PC-3 (cell line): Measurements from ENCODE around the gene DLG4.

ENCODE experiments used
- EZH2 ChIP-seq: fragments of 300-600 bp; sonication (generic); IDR thresholded peaks from one replicate; pipeline ENCODE4 v1.6.1; 2017; ENCODE audit warnings: antibody characterized with exemption, mild to moderate bottlenecking, low read length; ENCODE audit not compliant: unreplicated experiment
- EZH2phosphoT487 ChIP-seq: fragments of 300-600 bp; sonication (generic); IDR thresholded peaks from 2 replicates; pipeline ENCODE4 v1.6.1; 2018; ENCODE audit warnings: mild to moderate bottlenecking, antibody characterized with exemption, low read length, borderline replicate concordance
- TF ChIP-seq, protein P1 (sequence below): fragments of 300-600 bp; sonication (generic); conservative IDR thresholded peaks from 2 replicates; pipeline ENCODE4 v1.5.1; 2017; ENCODE audit warnings: antibody characterized with exemption, low read depth, mild to moderate bottlenecking, low read length

DNA sequence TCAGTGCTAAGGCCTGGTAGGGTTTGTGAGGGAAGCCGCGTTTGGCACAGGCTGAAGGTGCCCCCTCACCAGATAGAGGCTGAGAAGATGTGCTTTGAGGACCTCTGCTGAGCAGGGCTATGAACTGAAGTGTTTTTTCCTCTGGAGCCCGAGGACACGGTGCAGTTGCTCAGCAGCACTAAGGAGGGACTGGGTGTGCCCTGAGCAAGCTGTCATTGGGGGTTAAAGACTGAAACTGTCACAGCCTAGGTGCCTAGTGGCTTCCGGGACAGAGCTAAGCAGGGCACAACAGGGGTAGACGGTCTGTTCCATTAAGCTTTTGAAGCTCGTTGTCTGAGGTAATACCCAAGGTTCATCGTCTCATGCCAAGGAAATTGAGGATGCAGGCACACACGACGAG is 80.2 kb downstream of the DLG4 start:
- TF ChIP-seq, protein P1, sequence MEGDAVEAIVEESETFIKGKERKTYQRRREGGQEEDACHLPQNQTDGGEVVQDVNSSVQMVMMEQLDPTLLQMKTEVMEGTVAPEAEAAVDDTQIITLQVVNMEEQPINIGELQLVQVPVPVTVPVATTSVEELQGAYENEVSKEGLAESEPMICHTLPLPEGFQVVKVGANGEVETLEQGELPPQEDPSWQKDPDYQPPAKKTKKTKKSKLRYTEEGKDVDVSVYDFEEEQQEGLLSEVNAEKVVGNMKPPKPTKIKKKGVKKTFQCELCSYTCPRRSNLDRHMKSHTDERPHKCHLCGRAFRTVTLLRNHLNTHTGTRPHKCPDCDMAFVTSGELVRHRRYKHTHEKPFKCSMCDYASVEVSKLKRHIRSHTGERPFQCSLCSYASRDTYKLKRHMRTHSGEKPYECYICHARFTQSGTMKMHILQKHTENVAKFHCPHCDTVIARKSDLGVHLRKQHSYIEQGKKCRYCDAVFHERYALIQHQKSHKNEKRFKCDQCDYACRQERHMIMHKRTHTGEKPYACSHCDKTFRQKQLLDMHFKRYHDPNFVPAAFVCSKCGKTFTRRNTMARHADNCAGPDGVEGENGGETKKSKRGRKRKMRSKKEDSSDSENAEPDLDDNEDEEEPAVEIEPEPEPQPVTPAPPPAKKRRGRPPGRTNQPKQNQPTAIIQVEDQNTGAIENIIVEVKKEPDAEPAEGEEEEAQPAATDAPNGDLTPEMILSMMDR = no peak
- TF ChIP-seq EZH2 (no peak), EZH2phosphoT487 (no peak)
